PC-9 (cell line): ENCODE data around the gene NSG2. TPM values are rescaled to one million over a fixed set of nuclear protein-coding genes. Genes with fewer than 3 reads are reported as not detected.

ENCODE experiments used
- BruUV-seq: library from RNA; stranded (reverse); fragments of 400-500 nt; replicated peaks from 2 replicates; lab custom pipeline; 2021; lab: Mats Ljungman, UMichigan
- CTCF ChIA-PET: fragments of 300-600 bp; sonication (Branson Sonifier 250); formaldehyde crosslinking; loops from one replicate; lab custom pipeline; 2022; ENCODE audit warnings: antibody characterized with exemption; lab: Charles Lee
- POLR2A ChIA-PET: fragments of 300-600 bp; sonication (Branson Sonifier 250); formaldehyde crosslinking; loops from one replicate; lab custom pipeline; 2022; ENCODE audit warnings: antibody characterized with exemption; ENCODE audit not compliant: unreplicated experiment; lab: Charles Lee
- DNase-seq, 2 experiments: peaks; one replicate each; pipeline versions ENCODE4 v3.0.0 to v3.0.0-alpha.2; 2015 to 2022; ENCODE audit warnings: mixed read lengths in 1 of 2
- H2AFZ ChIP-seq: fragments of 200-600 bp; sonication (generic); 2 replicates; pipeline ENCODE4 v1.8.1; 2017; ENCODE audit warnings: antibody characterized with exemption
- H3F3A ChIP-seq: fragments of 200-600 bp; sonication (generic); 2 replicates; pipeline ENCODE4 v1.8.1; 2017; ENCODE audit warnings: antibody characterized with exemption, mild to moderate bottlenecking, low read depth; ENCODE audit not compliant: insufficient read depth
- H3K27ac ChIP-seq: fragments of 200-600 bp; sonication (generic); 2 replicates; pipeline ENCODE4 v1.6.1; 2016; ENCODE audit warnings: mixed run types
- H3K27me3 ChIP-seq: fragments of 200-600 bp; sonication (generic); 2 replicates; pipeline ENCODE4 v1.6.1; 2016; ENCODE audit warnings: low read depth, mixed run types; ENCODE audit not compliant: insufficient read depth
- H3K36me3 ChIP-seq: fragments of 200-600 bp; sonication (generic); 2 replicates; pipeline ENCODE4 v1.6.1; 2016; ENCODE audit warnings: low read depth, mixed run types
- H3K4me1 ChIP-seq: fragments of 200-600 bp; sonication (generic); replicated peaks from 2 replicates; pipeline ENCODE4 v1.6.1; 2016; ENCODE audit warnings: mixed run types; ENCODE audit not compliant: insufficient read depth
- H3K4me2 ChIP-seq: fragments of 200-600 bp; sonication (generic); 2 replicates; pipeline ENCODE4 v1.6.1; 2017; ENCODE audit warnings: mixed run types
- H3K4me3 ChIP-seq: fragments of 200-600 bp; sonication (generic); 2 replicates; pipeline ENCODE4 v1.6.1; 2016; ENCODE audit warnings: mixed run types
- H3K79me2 ChIP-seq: fragments of 200-600 bp; sonication (generic); 2 replicates; pipeline ENCODE4 v1.6.1; 2017; ENCODE audit warnings: low read depth, mixed run types
- H3K9me2 ChIP-seq: fragments of 200-600 bp; sonication (generic); 2 replicates; pipeline ENCODE4 v1.8.1; 2017; ENCODE audit warnings: mild to moderate bottlenecking; ENCODE audit not compliant: insufficient read depth
- H3K9me3 ChIP-seq: fragments of 200-600 bp; sonication (generic); 2 replicates; pipeline ENCODE4 v1.8.1; 2016; ENCODE audit warnings: low read depth; ENCODE audit not compliant: insufficient read depth
- H4K20me1 ChIP-seq: fragments of 200-600 bp; sonication (generic); 2 replicates; pipeline ENCODE4 v1.8.1; 2017; ENCODE audit not compliant: insufficient read depth
- CTCF ChIP-seq: fragments of 200-600 bp; sonication (generic); conservative IDR thresholded peaks from 2 replicates; pipeline ENCODE4 v1.6.1; 2017; ENCODE audit warnings: mixed run types, antibody characterized with exemption, mild to moderate bottlenecking, moderate library complexity
- EZH2 ChIP-seq: fragments of 200-600 bp; sonication (generic); IDR thresholded peaks from 2 replicates; pipeline ENCODE4 v1.8.0; 2017; ENCODE audit warnings: antibody characterized with exemption, low read depth
- intact Hi-C: fragments of 100-400 bp; cut with micrococcal nuclease; formaldehyde crosslinking; loops from one replicate; pipeline ENCODE4 v1.10.0; 2022; ENCODE audit not compliant: unreplicated experiment
- total RNA-seq: library from RNA; stranded (reverse); gene quantifications from 2 replicates; pipeline ENCODE4 v1.2.3, GENCODE V29; 2021

The NSG2 gene
- total RNA-seq, 1 experiment from 2014 or later, result not detected

- no peaks in the 10 kb centered on the region for H3K36me3 ChIP-seq
- H3K4me3 ChIP-seq, result no peak overlapping the region
- H3K79me2 ChIP-seq, result no peaks in the 10 kb centered on the region
- H3K9me3 ChIP-seq, result no peaks in the 10 kb centered on the region; the same call in 1 of the 2 replicates
- no peaks in the 10 kb centered on the region for H4K20me1 ChIP-seq
- no peak for TF ChIP-seq EZH2
- TF ChIP-seq CTCF, result no peak
- H2AFZ ChIP-seq, result no peak overlapping the region
- POLR2A ChIA-PET, result no interaction called here
- no peak for DNase-seq
- H3K9me2 ChIP-seq, result no peaks in the 10 kb centered on the region
- no peaks in the 10 kb centered on the region for H3K4me1 ChIP-seq
- CTCF ChIA-PET, result no interaction called here
- peaks cover 97% of the 10 kb centered on the region for H3K27me3 ChIP-seq
- no peaks in the 10 kb centered on the region for H3F3A ChIP-seq
- no peak overlapping the region for H3K27ac ChIP-seq
- intact Hi-C loops, result no loop called here
- H3K4me2 ChIP-seq, result no peak overlapping the region
- no TSS peak for BruUV-seq
Observed at GRCh38 chr5:174087783-174088182, 42.3 kb downstream of the NSG2 start.

GRCh38 chr5:174090129-174090528, 44.6 kb downstream of the NSG2 start:
- CTCF ChIA-PET, result no interaction called here
- intact Hi-C loops, result no loop called here
- BruUV-seq, result no TSS peak

GRCh38 chr5:174093123-174093522, 47.6 kb downstream of the NSG2 start:
- BruUV-seq, result no TSS peak
- H3K4me1 ChIP-seq, result no peaks in the 10 kb centered on the region
- no peak overlapping the region for H3K4me2 ChIP-seq
- ChIA-PET POLR2A (no interaction called here), CTCF (no interaction called here)
- H3F3A ChIP-seq, result no peaks in the 10 kb centered on the region
- no peaks in the 10 kb centered on the region for H3K9me3 ChIP-seq
- no peaks in the 10 kb centered on the region for H3K36me3 ChIP-seq
- no peak for TF ChIP-seq CTCF
- no peak for TF ChIP-seq EZH2
- no peaks in the 10 kb centered on the region for H3K9me2 ChIP-seq
- no peak overlapping the region for H3K4me3 ChIP-seq
- intact Hi-C loops, result no loop called here
- H3K79me2 ChIP-seq, result no peaks in the 10 kb centered on the region
- no peak overlapping the region for H2AFZ ChIP-seq
- H4K20me1 ChIP-seq, result no peaks in the 10 kb centered on the region
- peaks cover 95% of the 10 kb centered on the region for H3K27me3 ChIP-seq
- no peak for DNase-seq
- H3K27ac ChIP-seq, result no peak overlapping the region

More at GRCh38 chr5:174090129-174090528, 44.6 kb downstream of the NSG2 start:
- no peaks in the 10 kb centered on the region for H3K79me2 ChIP-seq
- H3K9me2 ChIP-seq, result no peaks in the 10 kb centered on the region
- no peaks in the 10 kb centered on the region for H4K20me1 ChIP-seq
- no peak overlapping the region for H2AFZ ChIP-seq
- H3K27ac ChIP-seq, result no peak overlapping the region
- no peaks in the 10 kb centered on the region for H3F3A ChIP-seq
- TF ChIP-seq CTCF (no peak), EZH2 (no peak)
- H3K4me2 ChIP-seq, result no peak overlapping the region
- H3K4me3 ChIP-seq, result no peak overlapping the region
- H3K9me3 ChIP-seq, result no peaks in the 10 kb centered on the region
- POLR2A ChIA-PET, result no interaction called here
- DNase-seq, result no peak
- H3K4me1 ChIP-seq, result no peaks in the 10 kb centered on the region
- H3K36me3 ChIP-seq, result no peaks in the 10 kb centered on the region
- H3K27me3 ChIP-seq, result peaks cover 96% of the 10 kb centered on the region
